Neural progenitor cell (in vitro differentiated cells): ENCODE measurements around the gene PPIL4. TPM values are rescaled to one million over a fixed set of nuclear protein-coding genes. Genes with fewer than 3 reads are reported as not detected.

Experiments
- DNase-seq: peaks from one replicate; pipeline ENCODE4 v3.0.0-alpha.2; 2016; ENCODE audit warnings: low spot score
- H2AFZ ChIP-seq: fragments of 200-600 bp; sonication (generic); replicated peaks from 2 replicates; pipeline ENCODE4 v1.6.1; 2016; ENCODE audit warnings: antibody characterized with exemption
- H3F3A ChIP-seq: fragments of 200-600 bp; sonication (generic); 2 replicates; pipeline ENCODE4 v1.6.1; 2016; ENCODE audit warnings: antibody characterized with exemption, low read depth
- H3K27ac ChIP-seq: fragments of 200-600 bp; sonication (generic); 2 replicates; pipeline ENCODE4 v1.5.1; 2016; ENCODE audit warnings: mild to moderate bottlenecking
- H3K27me3 ChIP-seq: fragments of 200-600 bp; sonication (generic); 2 replicates; pipeline ENCODE4 v1.6.1; 2016; ENCODE audit warnings: mild to moderate bottlenecking, moderate library complexity
- H3K36me3 ChIP-seq: fragments of 200-600 bp; sonication (generic); 2 replicates; pipeline ENCODE4 v1.5.1; 2016
- H3K4me1 ChIP-seq: fragments of 200-600 bp; sonication (generic); 2 replicates; pipeline ENCODE4 v1.6.1; 2016; ENCODE audit warnings: mixed run types
- H3K4me2 ChIP-seq: fragments of 200-600 bp; sonication (generic); 2 replicates; pipeline ENCODE4 v1.6.1; 2016
- H3K4me3 ChIP-seq: fragments of 200-600 bp; sonication (generic); 2 replicates; pipeline ENCODE4 v1.5.1; 2016
- H3K79me2 ChIP-seq: fragments of 200-600 bp; sonication (generic); 2 replicates; pipeline ENCODE4 v1.6.1; 2016; ENCODE audit warnings: low read depth
- H3K9ac ChIP-seq: fragments of 200-600 bp; sonication (generic); 2 replicates; pipeline ENCODE4 v1.6.1; 2016
- H3K9me3 ChIP-seq: fragments of 200-600 bp; sonication (generic); 2 replicates; pipeline ENCODE4 v1.5.1; 2016; ENCODE audit warnings: low read depth
- H4K20me1 ChIP-seq: fragments of 200-600 bp; sonication (generic); 2 replicates; pipeline ENCODE4 v1.6.1; 2016; ENCODE audit warnings: low read depth
- H3K27ac Mint-ChIP-seq: 3 replicates; pipeline ENCODE4 v1.8.0; 2021; ENCODE audit warnings: mixed read lengths
- H3K27me3 Mint-ChIP-seq: 2 replicates; pipeline ENCODE4 v1.8.0; 2022; ENCODE audit warnings: low read depth, mild to moderate bottlenecking, inconsistent platforms, moderate library complexity, mixed read lengths; ENCODE audit not compliant: insufficient read depth
- H3K36me3 Mint-ChIP-seq: 3 replicates; pipeline ENCODE4 v1.8.0; 2021; ENCODE audit warnings: mixed read lengths
- H3K4me1 Mint-ChIP-seq: 3 replicates; pipeline ENCODE4 v1.8.0; 2021; ENCODE audit warnings: mixed read lengths
- H3K4me3 Mint-ChIP-seq: 3 replicates; pipeline ENCODE4 v1.8.0; 2021; ENCODE audit warnings: mild to moderate bottlenecking, moderate library complexity, mixed read lengths
- H3K9me3 Mint-ChIP-seq: 3 replicates; pipeline ENCODE4 v1.8.0; 2020; ENCODE audit warnings: mixed read lengths
- EZH2 ChIP-seq: fragments of 200-600 bp; sonication (generic); IDR thresholded peaks from 2 replicates; pipeline ENCODE4 v1.6.1; 2017; ENCODE audit warnings: antibody characterized with exemption, mild to moderate bottlenecking, moderate library complexity
- EZH2phosphoT487 ChIP-seq: fragments of 200-600 bp; sonication (generic); IDR thresholded peaks from 2 replicates; pipeline ENCODE4 v1.6.1; 2017; ENCODE audit warnings: antibody characterized with exemption
- total RNA-seq: library from RNA; depleted of rRNA; stranded (reverse); fragments of >200 nt; gene quantifications from 2 replicates; pipeline ENCODE4 v1.2.3, GENCODE V29; 2015; ENCODE audit warnings: low replicate concordance
- TF ChIP-seq, protein P1 (sequence below): fragments of 200-600 bp; sonication (generic); IDR thresholded peaks from 2 replicates; pipeline ENCODE4 v1.5.1; 2017; ENCODE audit warnings: antibody characterized with exemption, mild to moderate bottlenecking

The PPIL4 gene
- total RNA-seq, 1 donor from 2014 or later: 80.6 TPM

DNA sequence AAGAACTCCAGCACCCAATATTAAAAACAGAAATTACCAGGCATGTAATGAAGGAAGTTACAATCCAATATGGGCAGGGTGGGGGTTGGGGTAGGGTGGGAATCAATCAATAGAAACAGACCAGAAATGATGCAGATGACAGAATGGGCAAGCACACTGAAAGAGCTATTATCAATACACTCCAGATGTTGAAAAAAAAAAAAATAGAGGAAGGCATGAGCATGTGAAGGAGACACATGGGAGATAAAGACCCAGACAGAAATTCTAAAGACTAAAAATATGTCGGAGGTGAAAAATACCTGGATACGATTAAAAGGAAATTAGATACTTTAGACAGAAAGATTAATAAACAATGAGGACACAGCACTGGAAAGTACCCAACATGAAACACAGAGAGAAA is 42.0 kb downstream of the PPIL4 start:
- no peak overlapping the region for H3K9ac ChIP-seq
- no peaks in the 10 kb centered on the region for H4K20me1 ChIP-seq
- H3K4me3 Mint-ChIP-seq: no peak overlapping the region
- H2AFZ ChIP-seq: no peak overlapping the region
- H3K27ac ChIP-seq: no peak overlapping the region
- TF ChIP-seq, protein P1, sequence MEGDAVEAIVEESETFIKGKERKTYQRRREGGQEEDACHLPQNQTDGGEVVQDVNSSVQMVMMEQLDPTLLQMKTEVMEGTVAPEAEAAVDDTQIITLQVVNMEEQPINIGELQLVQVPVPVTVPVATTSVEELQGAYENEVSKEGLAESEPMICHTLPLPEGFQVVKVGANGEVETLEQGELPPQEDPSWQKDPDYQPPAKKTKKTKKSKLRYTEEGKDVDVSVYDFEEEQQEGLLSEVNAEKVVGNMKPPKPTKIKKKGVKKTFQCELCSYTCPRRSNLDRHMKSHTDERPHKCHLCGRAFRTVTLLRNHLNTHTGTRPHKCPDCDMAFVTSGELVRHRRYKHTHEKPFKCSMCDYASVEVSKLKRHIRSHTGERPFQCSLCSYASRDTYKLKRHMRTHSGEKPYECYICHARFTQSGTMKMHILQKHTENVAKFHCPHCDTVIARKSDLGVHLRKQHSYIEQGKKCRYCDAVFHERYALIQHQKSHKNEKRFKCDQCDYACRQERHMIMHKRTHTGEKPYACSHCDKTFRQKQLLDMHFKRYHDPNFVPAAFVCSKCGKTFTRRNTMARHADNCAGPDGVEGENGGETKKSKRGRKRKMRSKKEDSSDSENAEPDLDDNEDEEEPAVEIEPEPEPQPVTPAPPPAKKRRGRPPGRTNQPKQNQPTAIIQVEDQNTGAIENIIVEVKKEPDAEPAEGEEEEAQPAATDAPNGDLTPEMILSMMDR: no peak
- TF ChIP-seq EZH2phosphoT487 (no peak), EZH2 (no peak)
- H3K36me3 ChIP-seq: no peaks in the 10 kb centered on the region
- H3K9me3 Mint-ChIP-seq: no peaks in the 10 kb centered on the region
- no peaks in the 10 kb centered on the region for H3K27me3 ChIP-seq
- no peak for DNase-seq
- H3K79me2 ChIP-seq: no peaks in the 10 kb centered on the region
- H3K4me1 ChIP-seq: no peaks in the 10 kb centered on the region
- H3K27me3 Mint-ChIP-seq: no peaks in the 10 kb centered on the region
- no peaks in the 10 kb centered on the region for H3K4me1 Mint-ChIP-seq
- peaks cover 7% of the 10 kb centered on the region for H3K36me3 Mint-ChIP-seq
- no peak overlapping the region for H3K4me3 ChIP-seq
- no peaks in the 10 kb centered on the region for H3K9me3 ChIP-seq
- H3K4me2 ChIP-seq: no peak overlapping the region
- H3F3A ChIP-seq: no peaks in the 10 kb centered on the region
- no peak overlapping the region for H3K27ac Mint-ChIP-seq

DNA sequence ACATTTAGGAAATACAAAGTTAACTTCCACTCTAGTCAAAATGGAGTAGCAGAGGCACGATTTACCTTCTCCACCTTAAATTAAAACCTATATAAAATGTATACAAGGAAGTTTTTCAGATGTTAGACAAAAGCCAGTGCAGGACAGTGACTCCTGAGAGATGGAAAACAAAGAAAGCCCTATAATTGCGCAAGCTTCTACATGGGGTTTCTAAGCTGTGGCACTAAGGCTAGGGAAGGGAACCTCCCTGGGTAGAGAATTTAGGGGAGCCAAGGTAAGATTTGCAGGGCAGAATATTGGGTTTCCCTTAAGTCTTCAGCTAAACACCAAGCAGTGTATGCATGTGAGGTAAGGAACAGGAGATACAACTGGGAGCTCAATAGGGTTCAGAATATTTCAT is 42.6 kb downstream of the PPIL4 start:
- no peaks in the 10 kb centered on the region for H4K20me1 ChIP-seq
- H3K4me2 ChIP-seq: no peak overlapping the region
- no peaks in the 10 kb centered on the region for H3K27me3 ChIP-seq
- H3K4me3 ChIP-seq: no peak overlapping the region
- no peaks in the 10 kb centered on the region for H3F3A ChIP-seq
- Mint-ChIP-seq H3K27ac (no peak overlapping the region), H3K4me1 (no peaks in the 10 kb centered on the region), H3K4me3 (no peak overlapping the region), H3K36me3 (peaks cover 7% of the 10 kb centered on the region), H3K27me3 (no peaks in the 10 kb centered on the region), H3K9me3 (no peaks in the 10 kb centered on the region)
- no peaks in the 10 kb centered on the region for H3K4me1 ChIP-seq
- H2AFZ ChIP-seq: no peak overlapping the region
- no peak for DNase-seq
- no peak for TF ChIP-seq EZH2phosphoT487
- TF ChIP-seq EZH2: no peak
- TF ChIP-seq, protein P1: no peak
- H3K79me2 ChIP-seq: no peaks in the 10 kb centered on the region
- no peaks in the 10 kb centered on the region for H3K9me3 ChIP-seq
- H3K9ac ChIP-seq: no peak overlapping the region
- H3K36me3 ChIP-seq: no peaks in the 10 kb centered on the region
- H3K27ac ChIP-seq: no peak overlapping the region

DNA sequence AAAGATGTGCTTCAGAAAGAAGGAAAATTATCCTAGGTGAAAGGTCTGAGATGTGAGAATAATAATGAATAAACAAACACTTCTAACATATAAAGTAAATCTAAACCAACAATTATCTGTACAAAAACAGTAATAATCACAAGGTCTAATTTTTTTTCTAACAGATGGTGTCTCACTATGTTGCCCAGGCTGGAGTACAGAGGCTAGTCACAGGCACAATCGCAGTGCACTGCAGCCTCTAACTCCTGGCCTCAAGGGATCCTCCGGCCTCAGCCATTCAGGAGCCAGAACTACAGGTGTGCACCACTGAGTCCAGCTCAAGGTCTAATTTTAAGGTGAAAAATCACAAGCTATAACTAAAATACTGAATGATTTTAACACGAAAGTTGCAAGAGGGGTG is 44.1 kb downstream of the PPIL4 start:
- H2AFZ ChIP-seq: no peak overlapping the region
- TF ChIP-seq, protein P1: no peak
- TF ChIP-seq EZH2phosphoT487 (no peak), EZH2 (no peak)
- no peak overlapping the region for H3K4me3 ChIP-seq
- H3K36me3 ChIP-seq: no peaks in the 10 kb centered on the region
- Mint-ChIP-seq H3K27ac (no peak overlapping the region), H3K27me3 (no peaks in the 10 kb centered on the region), H3K9me3 (no peaks in the 10 kb centered on the region), H3K4me3 (no peak overlapping the region), H3K36me3 (peaks cover 7% of the 10 kb centered on the region), H3K4me1 (no peaks in the 10 kb centered on the region)
- no peak overlapping the region for H3K27ac ChIP-seq
- no peak overlapping the region for H3K4me2 ChIP-seq
- H3K9ac ChIP-seq: no peak overlapping the region
- no peaks in the 10 kb centered on the region for H3K79me2 ChIP-seq
- H4K20me1 ChIP-seq: no peaks in the 10 kb centered on the region
- H3K9me3 ChIP-seq: no peaks in the 10 kb centered on the region
- no peaks in the 10 kb centered on the region for H3K4me1 ChIP-seq
- H3K27me3 ChIP-seq: no peaks in the 10 kb centered on the region
- no peaks in the 10 kb centered on the region for H3F3A ChIP-seq
- DNase-seq: no peak

GRCh38 chr6:149501201-149501600 is 44.6 kb downstream of the PPIL4 start:
- no peak overlapping the region for H3K9ac ChIP-seq
- no peaks in the 10 kb centered on the region for H3K27me3 Mint-ChIP-seq
- DNase-seq: no peak
- no peak overlapping the region for H3K27ac ChIP-seq
- no peaks in the 10 kb centered on the region for H3F3A ChIP-seq
- no peak overlapping the region for H3K4me2 ChIP-seq
- no peaks in the 10 kb centered on the region for H4K20me1 ChIP-seq
- H3K36me3 Mint-ChIP-seq: peaks cover 7% of the 10 kb centered on the region
- no peaks in the 10 kb centered on the region for H3K4me1 Mint-ChIP-seq
- no peaks in the 10 kb centered on the region for H3K36me3 ChIP-seq
- H3K27me3 ChIP-seq: no peaks in the 10 kb centered on the region
- H3K79me2 ChIP-seq: no peaks in the 10 kb centered on the region
- H3K4me1 ChIP-seq: no peaks in the 10 kb centered on the region
- H3K4me3 ChIP-seq: no peak overlapping the region
- TF ChIP-seq EZH2phosphoT487: no peak
- TF ChIP-seq, protein P1: no peak
- no peak for TF ChIP-seq EZH2
- no peaks in the 10 kb centered on the region for H3K9me3 Mint-ChIP-seq
- H3K9me3 ChIP-seq: no peaks in the 10 kb centered on the region
- no peak overlapping the region for H2AFZ ChIP-seq
- no peak overlapping the region for H3K4me3 Mint-ChIP-seq
- no peak overlapping the region for H3K27ac Mint-ChIP-seq
